Spleen (tissue), 7 donors: ENCODE data around the gene TCF19.
"Not testable (repeated sequence)": the region's sequence is repeated elsewhere in the genome, so short reads cannot be mapped to it uniquely, and the experiment has no call there.

ENCODE experiments used
- CTCF ChIP-seq, 11 experiments: fragments of 200-600 bp in 7 of 11; fragments of 450-650 bp in 4 of 11; sonication (generic) in 4 of 11; IDR thresholded peaks in 8 of 11; conservative IDR thresholded peaks in 3 of 11; 1 replicate in 7 of 11; 2 replicates in 4 of 11; pipeline versions ENCODE4 v1.4.0 to v1.8.0; 2016 to 2021; ENCODE audit warnings: antibody characterized with exemption in 11 of 11, inconsistent platforms in 4 of 11, mild to moderate bottlenecking in 1 of 11
- POLR2A ChIP-seq, 3 donors: fragments of 450-650 bp; IDR thresholded peaks; one replicate each; pipeline ENCODE4 v1.5.1; 2017; ENCODE audit warnings: antibody characterized with exemption in 3 of 3, mild to moderate bottlenecking in 1 of 3
- POLR2AphosphoS5 ChIP-seq, 3 donors: sonication (generic); formaldehyde crosslinking; IDR thresholded peaks; one replicate each; pipeline ENCODE4 v1.5.1; 2017; ENCODE audit warnings: antibody characterized with exemption in 3 of 3
- donor health status: DM: no; HTN: no; CAD: no; lungs with moderate emphysema.
- donor health status: DM: no; HTN: no; CAD: no.
- donor health status: DM: no; HTN: no; CAD: no.

- TF ChIP-seq CTCF (IDR thresholded peaks at IDR 0.05 in 8 of 11, conservative IDR thresholded peaks at IDR 0.05 in 3 of 11); POLR2AphosphoS5 (IDR thresholded peaks at IDR 0.05); POLR2A (IDR thresholded peaks at IDR 0.05): not testable (repeated sequence)
Measured at GRCh38 chr6:31183859-31184258, 25.5 kb downstream of the TCF19 start.
